HG02678 (cell line): ENCODE results near the gene ZNF804A.

Source experiments
- ATAC-seq: cut with Tn5 transposase; IDR thresholded peaks from one replicate; pipeline ENCODE4 v1.9.1; 2021; ENCODE audit warnings: mild to moderate bottlenecking, moderate library complexity; ENCODE audit not compliant: unreplicated experiment

ZNF804A gene

GRCh38 chr2:184923751-184924150, 325.4 kb downstream of the ZNF804A start:
- no peak for ATAC-seq

GRCh38 chr2:184927040-184927439, 328.7 kb downstream of the ZNF804A start:
- no peak for ATAC-seq

GRCh38 chr2:184936761-184937160, 338.4 kb downstream of the ZNF804A start:
- no peak for ATAC-seq

- ATAC-seq: no peak
Observed at GRCh38 chr2:184938221-184938985, 340.1 kb downstream of the ZNF804A start.

GRCh38 chr2:184945326-184945725, 347.0 kb downstream of the ZNF804A start:
- ATAC-seq: no peak

- ATAC-seq: no peak
Observed at GRCh38 chr2:184945824-184946223, 347.5 kb downstream of the ZNF804A start.

- ATAC-seq: no peak
Observed at GRCh38 chr2:184956856-184957255, 358.5 kb downstream of the ZNF804A start.

- ATAC-seq: no peak
Observed at GRCh38 chr2:184971546-184972068, 373.3 kb downstream of the ZNF804A start.
